IMR-90 (cell line): ENCODE results near the gene SH3GL2. TPM values are rescaled to one million over a fixed set of nuclear protein-coding genes. Genes with fewer than 3 reads are reported as not detected.

Experiments used
- ATAC-seq: fragments of 200-7000 bp; cut with Tn5 transposase; 2 replicates; pipeline ENCODE4 v1.9.1; 2020; ENCODE audit warnings: low read depth, mild to moderate bottlenecking, moderate library complexity
- BruUV-seq: library from RNA; stranded (reverse); fragments of 400-500 nt; replicated peaks from 2 replicates; lab custom pipeline; 2021; lab: Mats Ljungman, UMichigan
- CTCF ChIA-PET: fragments of 300-600 bp; formaldehyde crosslinking; extraction: SDS; loops from one replicate; lab custom pipeline; 2021; ENCODE audit warnings: antibody characterized with exemption; lab: Yijun Ruan, JAX
- POLR2A ChIA-PET: fragments of 300-600 bp; sonication (Branson Sonifier 250); formaldehyde crosslinking; loops from one replicate; lab custom pipeline; 2022; ENCODE audit warnings: antibody characterized with exemption; ENCODE audit not compliant: unreplicated experiment; lab: Charles Lee
- DNase-seq: peaks from one replicate; pipeline ENCODE4 v3.0.0; 2013
- H2AFZ ChIP-seq: replicated peaks from 2 replicates; pipeline ENCODE3; 2013; ENCODE audit warnings: low read length, mild to moderate bottlenecking; ENCODE audit not compliant: poor library complexity
- H2AK5ac ChIP-seq: 2 replicates; pipeline ENCODE4 v1.6.1; 2013; ENCODE audit warnings: low read depth, low read length, inconsistent platforms
- H2AK9ac ChIP-seq: replicated peaks from 2 replicates; pipeline ENCODE3; 2013; ENCODE audit warnings: mild to moderate bottlenecking, low read depth, low read length, moderate library complexity; ENCODE audit not compliant: poor library complexity
- H2BK120ac ChIP-seq: 2 replicates; pipeline ENCODE4 v1.6.1; 2013; ENCODE audit warnings: low read depth, low read length, inconsistent platforms
- H2BK15ac ChIP-seq: 3 replicates; pipeline ENCODE4 v1.6.1; 2013; ENCODE audit warnings: low read depth, low read length, inconsistent platforms
- H2BK20ac ChIP-seq: 2 replicates; pipeline ENCODE4 v1.6.1; 2013; ENCODE audit warnings: low read depth, mild to moderate bottlenecking, inconsistent platforms, low read length, moderate library complexity
- H2BK5ac ChIP-seq: 2 replicates; pipeline ENCODE4 v1.6.1; 2013; ENCODE audit warnings: mild to moderate bottlenecking, low read depth, low read length, inconsistent platforms; ENCODE audit not compliant: poor library complexity, severe bottlenecking
- H3K14ac ChIP-seq: replicated peaks from 2 replicates; pipeline ENCODE4 v1.6.1; 2013; ENCODE audit warnings: low read depth, low read length, inconsistent platforms
- H3K18ac ChIP-seq: 2 replicates; pipeline ENCODE4 v1.6.1; 2013; ENCODE audit warnings: low read depth, low read length, control low read depth
- H3K23ac ChIP-seq: 2 replicates; pipeline ENCODE4 v1.6.1; 2013; ENCODE audit warnings: low read depth, low read length, inconsistent platforms
- H3K27ac ChIP-seq: 2 replicates; pipeline ENCODE4 v1.5.1; 2013; ENCODE audit warnings: mild to moderate bottlenecking, control low read depth, low read length; ENCODE audit not compliant: insufficient read depth
- H3K27me3 ChIP-seq: 2 replicates; pipeline ENCODE4 v1.6.1; 2013; ENCODE audit warnings: low read length; ENCODE audit not compliant: control insufficient read depth, insufficient read depth
- H3K36me3 ChIP-seq: 2 replicates; pipeline ENCODE4 v1.6.1; 2013; ENCODE audit warnings: low read length, mixed read lengths; ENCODE audit not compliant: control insufficient read depth, insufficient read depth
- H3K4ac ChIP-seq: 2 replicates; pipeline ENCODE4 v1.6.1; 2013; ENCODE audit warnings: low read depth, low read length, inconsistent platforms
- H3K4me1 ChIP-seq: 2 replicates; pipeline ENCODE4 v1.6.1; 2013; ENCODE audit warnings: low read length, mixed read lengths; ENCODE audit not compliant: control insufficient read depth, insufficient read depth
- H3K4me2 ChIP-seq: 2 replicates; pipeline ENCODE4 v1.6.1; 2013; ENCODE audit warnings: low read depth, mild to moderate bottlenecking, control low read depth, low read length, moderate library complexity
- H3K4me3 ChIP-seq: 2 replicates; pipeline ENCODE4 v1.5.1; 2013; ENCODE audit warnings: low read depth, mild to moderate bottlenecking, control low read depth, low read length, moderate library complexity; ENCODE audit not compliant: insufficient read depth
- H3K56ac ChIP-seq: 2 replicates; pipeline ENCODE4 v1.6.1; 2013; ENCODE audit warnings: low read length, inconsistent platforms; ENCODE audit not compliant: insufficient read depth; ENCODE audit errors: extremely low read depth
- H3K79me1 ChIP-seq, 2 experiments: 2 replicates each; pipeline ENCODE4 v1.6.1; 2013; ENCODE audit warnings: low read length in 2 of 2, inconsistent platforms in 1 of 2, low read depth in 1 of 2
- H3K9ac ChIP-seq: 2 replicates; pipeline ENCODE4 v1.6.1; 2013; ENCODE audit warnings: low read depth, low read length, control low read depth
- H3K9me1 ChIP-seq: 2 replicates; pipeline ENCODE4 v1.6.1; 2013; ENCODE audit warnings: low read length, inconsistent platforms; ENCODE audit not compliant: insufficient read depth
- H3K9me3 ChIP-seq: 2 replicates; pipeline ENCODE4 v1.6.1; 2013; ENCODE audit warnings: low read length; ENCODE audit not compliant: control insufficient read depth, insufficient read depth
- H4K20me1 ChIP-seq: 2 replicates; pipeline ENCODE4 v1.6.1; 2013; ENCODE audit warnings: low read length, inconsistent platforms; ENCODE audit not compliant: insufficient read depth
- H4K5ac ChIP-seq: 2 replicates; pipeline ENCODE4 v1.6.1; 2013; ENCODE audit warnings: mild to moderate bottlenecking, low read depth, low read length, control low read depth
- H4K8ac ChIP-seq, 2 experiments: 2 replicates each; pipeline ENCODE4 v1.6.1; 2013; ENCODE audit warnings: low read depth in 2 of 2, low read length in 2 of 2, control low read depth in 1 of 2, inconsistent platforms in 1 of 2
- H4K91ac ChIP-seq: 2 replicates; pipeline ENCODE4 v1.6.1; 2013; ENCODE audit warnings: low read depth, low read length, inconsistent platforms; ENCODE audit not compliant: insufficient read depth
- BHLHE40 ChIP-seq: fragments of 150-350 bp; IDR thresholded peaks from 2 replicates; pipeline ENCODE4 v1.6.1; 2016; ENCODE audit warnings: mild to moderate bottlenecking, low read depth, low read length
- CEBPB ChIP-seq: IDR thresholded peaks from 2 replicates; pipeline ENCODE4 v1.6.1; 2012; ENCODE audit warnings: low read depth, low read length, improper control_type of control experiment
- CHD1 ChIP-seq: IDR thresholded peaks from 2 replicates; pipeline ENCODE4 v1.6.1; 2012; ENCODE audit warnings: low read depth, low read length, improper control_type of control experiment
- CTCF ChIP-seq: conservative IDR thresholded peaks from 2 replicates; pipeline ENCODE4 v1.5.1; 2012; ENCODE audit warnings: mild to moderate bottlenecking, low read depth, low read length, improper control_type of control experiment
- ELK1 ChIP-seq: fragments of 150-350 bp; IDR thresholded peaks from 2 replicates; pipeline ENCODE4 v1.6.1; 2016; ENCODE audit warnings: low read depth, mild to moderate bottlenecking, low read length, moderate library complexity, borderline replicate concordance
- FOS ChIP-seq: fragments of 150-350 bp; IDR thresholded peaks from 2 replicates; pipeline ENCODE4 v1.6.1; 2016; ENCODE audit warnings: low read depth, low read length
- MAFK ChIP-seq: IDR thresholded peaks from 2 replicates; pipeline ENCODE4 v1.6.1; 2012; ENCODE audit warnings: low read depth, low read length, improper control_type of control experiment
- MAZ ChIP-seq: IDR thresholded peaks from 2 replicates; pipeline ENCODE4 v1.6.1; 2012; ENCODE audit warnings: low read depth, mild to moderate bottlenecking, low read length, improper control_type of control experiment, moderate library complexity, borderline replicate concordance
- MXI1 ChIP-seq: IDR thresholded peaks from 2 replicates; pipeline ENCODE4 v1.6.1; 2012; ENCODE audit warnings: low read depth, mild to moderate bottlenecking, low read length, moderate library complexity, borderline replicate concordance
- NFE2L2 ChIP-seq: fragments of 150-350 bp; IDR thresholded peaks from 2 replicates; pipeline ENCODE4 v1.6.1; 2016; ENCODE audit warnings: low read depth, mild to moderate bottlenecking, low read length
- POLR2A ChIP-seq: IDR thresholded peaks from 2 replicates; pipeline ENCODE4 v1.6.1; 2012; ENCODE audit warnings: mild to moderate bottlenecking, low read depth, low read length
- RAD21 ChIP-seq: IDR thresholded peaks from 2 replicates; pipeline ENCODE4 v1.6.1; 2012; ENCODE audit warnings: low read length, improper control_type of control experiment
- RCOR1 ChIP-seq: IDR thresholded peaks from 2 replicates; pipeline ENCODE4 v1.6.1; 2012; ENCODE audit warnings: mild to moderate bottlenecking, low read length, improper control_type of control experiment; ENCODE audit not compliant: insufficient replicate concordance
- RFX5 ChIP-seq: IDR thresholded peaks from 2 replicates; pipeline ENCODE4 v1.8.0; 2012; ENCODE audit warnings: low read depth, mild to moderate bottlenecking, low read length, moderate library complexity
- SMC3 ChIP-seq: fragments of 150-350 bp; IDR thresholded peaks from 2 replicates; pipeline ENCODE4 v1.6.1; 2016; ENCODE audit warnings: low read depth, mild to moderate bottlenecking, antibody characterized with exemption, low read length, moderate library complexity
- USF2 ChIP-seq: fragments of 150-350 bp; IDR thresholded peaks from 2 replicates; pipeline ENCODE4 v1.6.1; 2017; ENCODE audit warnings: mild to moderate bottlenecking, antibody characterized with exemption, low read length, low read depth
- dilution Hi-C: fragments of 300-500 bp; cut with HindIII; formaldehyde crosslinking; loops from one replicate; pipeline ENCODE4 v1.14.3; 2018; ENCODE audit warnings: low sequenced_read_pairs; ENCODE audit not compliant: unreplicated experiment
- in situ Hi-C: fragments of 300-500 bp; cut with MboI; formaldehyde crosslinking; loops from 3 replicates; pipeline ENCODE4 v1.14.3; 2019; ENCODE audit warnings: low sequenced_read_pairs, inconsistent platforms, mixed read lengths
- intact Hi-C: fragments of 100-400 bp; cut with micrococcal nuclease; formaldehyde crosslinking; loops from 2 replicates; pipeline ENCODE4 v1.10.0; 2022
- polyA plus RNA-seq, 3 experiments: library from polyadenylated mRNA; depleted of rRNA; stranded (reverse); fragments of >200 nt; gene quantifications; 2 replicates each; pipeline ENCODE4 v1.2.3, GENCODE V29; 2012; ENCODE audit warnings: low replicate concordance in 1 of 3
- total RNA-seq: library from RNA; depleted of rRNA; stranded (reverse); fragments of >200 nt; gene quantifications from 2 replicates; pipeline ENCODE4 v1.2.3, GENCODE V29; 2012

Gene SH3GL2
- total and polyA plus RNA-seq, 2 of the 4 experiments (the other 2 are of a cell fraction): under 0.01 to 0.05 TPM

GRCh38 chr9:17648516-17648915 is 69.7 kb downstream of the SH3GL2 start:
- Histone ChIP-seq H2AFZ (no peak overlapping the region), H3K36me3 (no peaks in the 10 kb centered on the region), H3K14ac (no peak overlapping the region), H4K91ac (no peak overlapping the region), H3K23ac (no peak overlapping the region), H4K8ac (no peak overlapping the region), H2BK15ac (no peak overlapping the region), H3K4me3 (no peak overlapping the region), H3K79me1 (no peaks in the 10 kb centered on the region), H3K27ac (no peak overlapping the region), H4K5ac (no peak overlapping the region), H3K4me2 (no peak overlapping the region), H3K4ac (no peak overlapping the region), H3K27me3 (no peaks in the 10 kb centered on the region), H2AK9ac (no peak overlapping the region), H3K4me1 (no peaks in the 10 kb centered on the region), H4K20me1 (no peaks in the 10 kb centered on the region), H3K9me3 (no peaks in the 10 kb centered on the region), H3K56ac (no peak overlapping the region), H2AK5ac (no peak overlapping the region), H3K9me1 (no peaks in the 10 kb centered on the region), H3K9ac (no peak overlapping the region), H2BK120ac (no peak overlapping the region), H2BK20ac (no peak overlapping the region), H2BK5ac (no peak overlapping the region), H3K18ac (no peak overlapping the region)
- DNase-seq: no peak
- CTCF ChIA-PET: no interaction called here
- in situ Hi-C loops (no loop called here), intact Hi-C loops (no loop called here), dilution Hi-C loops (no loop called here)
- ATAC-seq: no peak
- POLR2A ChIA-PET: no interaction called here
- no TSS peak for BruUV-seq
- no peak for TF ChIP-seq SMC3
- TF ChIP-seq RCOR1: no peak
- TF ChIP-seq MXI1: no peak
- TF ChIP-seq NFE2L2: no peak
- no peak for TF ChIP-seq RAD21
- TF ChIP-seq RFX5: no peak
- no peak for TF ChIP-seq USF2
- no peak for TF ChIP-seq ELK1
- no peak for TF ChIP-seq CTCF
- TF ChIP-seq BHLHE40: no peak
- no peak for TF ChIP-seq POLR2A
- no peak for TF ChIP-seq MAZ
- no peak for TF ChIP-seq FOS
- TF ChIP-seq CEBPB: no peak
- no peak for TF ChIP-seq MAFK
- TF ChIP-seq CHD1: no peak
